Astrocyte of the cerebellum (primary cell): ENCODE measurements around the gene ANKRD52.

ENCODE experiments used
- DNase-seq: peaks from one replicate; pipeline ENCODE4 v3.0.0-alpha.2; 2011; ENCODE audit warnings: low read depth
- H3K4me3 ChIP-seq: 2 replicates; pipeline ENCODE4 v1.5.1; 2011; ENCODE audit warnings: mild to moderate bottlenecking, low read depth, low read length, moderate library complexity
- CTCF ChIP-seq: IDR thresholded peaks from 2 replicates; pipeline ENCODE4 v1.5.1; 2012; ENCODE audit warnings: low read length, low read depth, moderate library complexity, mild to moderate bottlenecking; ENCODE audit errors: missing control alignments
- in situ Hi-C: cut with HindIII; loops from 2 replicates; pipeline ENCODE4 v1.10.0; 2017; ENCODE audit warnings: low sequenced_read_pairs

Gene ANKRD52

DNA sequence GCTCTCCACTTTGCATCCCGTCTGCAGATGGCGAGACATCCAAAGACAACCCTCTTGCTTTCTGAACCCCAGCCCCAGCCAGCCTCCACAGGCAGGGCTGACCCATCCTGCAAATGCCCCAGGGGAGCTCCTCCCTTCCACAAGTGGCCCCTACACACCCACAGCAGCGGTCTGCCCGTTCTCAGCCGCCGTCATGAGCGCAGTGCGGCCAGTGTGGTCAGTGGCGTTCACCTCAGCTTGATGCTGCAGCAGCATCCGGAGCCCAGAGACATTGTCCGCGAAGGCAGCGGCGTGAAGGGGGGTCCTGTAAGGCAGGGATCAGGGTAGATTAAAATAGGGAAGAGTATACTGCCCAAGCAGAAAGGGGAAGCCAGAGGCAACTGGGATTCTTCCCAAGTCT lies 13.7 kb downstream of the ANKRD52 start:
- in situ Hi-C loops: no loop called here
- TF ChIP-seq CTCF: no peak
- H3K4me3 ChIP-seq: no peak overlapping the region

DNA sequence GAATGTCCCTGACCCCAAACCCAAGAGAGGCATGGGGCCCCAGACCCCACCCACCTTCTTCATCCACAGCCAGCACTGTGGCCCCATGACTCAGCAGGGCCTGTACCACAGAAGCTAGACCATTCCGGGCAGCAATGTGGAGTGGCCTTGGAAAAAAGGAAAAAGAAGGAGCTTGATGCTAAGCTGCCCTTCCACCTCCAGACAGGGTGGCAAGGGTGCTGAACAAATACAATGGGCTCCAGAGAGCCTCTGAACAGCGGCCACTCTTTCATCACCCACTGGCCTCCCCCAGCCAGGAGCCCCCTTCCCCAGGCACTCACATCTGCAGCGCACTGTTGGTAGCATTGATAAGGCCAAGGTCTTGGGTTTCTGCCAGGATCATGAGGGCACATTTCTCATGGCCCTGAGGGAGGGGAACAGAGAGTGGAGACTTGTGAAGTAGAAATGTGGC lies 14.4 kb downstream of the ANKRD52 start:
- in situ Hi-C loops: no loop called here
- H3K4me3 ChIP-seq: no peak overlapping the region
- TF ChIP-seq CTCF: no peak

More for the DNA sequence above, 13.7 kb downstream of the ANKRD52 start:
- no peak for DNase-seq

GRCh38 chr12:56242986-56243385 lies 15.2 kb downstream of the ANKRD52 start:
- in situ Hi-C loops: no loop called here
- TF ChIP-seq CTCF: no peak
- DNase-seq: no peak
- H3K4me3 ChIP-seq: no peak overlapping the region

More for the DNA sequence above, 14.4 kb downstream of the ANKRD52 start:
- DNase-seq: no peak

DNA sequence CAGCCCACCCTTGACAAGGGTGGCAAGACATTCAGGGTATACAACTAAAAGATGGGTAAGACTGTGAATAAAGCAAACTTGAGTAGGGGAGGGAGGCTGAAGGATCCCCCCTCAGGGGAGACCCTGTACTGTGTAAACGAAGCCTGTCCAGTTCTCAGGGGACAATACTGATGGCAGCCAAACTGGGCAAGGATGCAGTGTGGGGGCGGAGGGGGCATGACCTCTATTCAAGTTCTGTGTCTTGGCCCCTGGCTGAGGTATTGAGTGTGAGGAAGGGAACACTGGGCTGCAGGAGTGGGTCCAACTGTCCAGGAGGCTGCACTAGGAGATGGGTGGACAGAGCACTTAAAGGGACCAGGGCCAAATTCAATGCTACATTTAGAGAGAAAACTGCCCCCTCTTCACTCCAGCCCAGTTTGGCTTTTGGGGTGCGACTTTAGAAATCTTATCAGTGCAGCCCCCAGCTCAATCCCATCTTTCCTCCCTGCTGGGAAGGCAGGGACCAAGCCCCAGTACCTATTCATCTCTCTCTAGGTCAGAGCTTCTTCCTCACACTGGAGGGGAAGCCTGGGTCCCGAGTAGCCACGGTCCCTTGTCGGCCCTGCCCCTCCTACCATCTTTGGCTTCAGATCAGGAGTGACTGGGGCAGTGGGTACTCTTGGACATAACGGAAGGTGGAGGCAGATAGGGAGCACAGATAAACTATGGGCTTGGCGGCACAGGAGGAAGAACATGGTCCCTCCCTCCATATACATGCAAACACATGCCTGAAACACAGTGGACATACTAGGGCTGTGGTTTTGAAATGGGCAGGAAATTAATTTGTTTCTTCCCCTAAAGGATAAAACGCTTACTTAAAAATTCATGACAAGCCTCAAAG lies 16.5 kb downstream of the ANKRD52 start:
- no peak for TF ChIP-seq CTCF
- in situ Hi-C loops: no loop called here
- no peak for DNase-seq
- H3K4me3 ChIP-seq: no peak overlapping the region

DNA sequence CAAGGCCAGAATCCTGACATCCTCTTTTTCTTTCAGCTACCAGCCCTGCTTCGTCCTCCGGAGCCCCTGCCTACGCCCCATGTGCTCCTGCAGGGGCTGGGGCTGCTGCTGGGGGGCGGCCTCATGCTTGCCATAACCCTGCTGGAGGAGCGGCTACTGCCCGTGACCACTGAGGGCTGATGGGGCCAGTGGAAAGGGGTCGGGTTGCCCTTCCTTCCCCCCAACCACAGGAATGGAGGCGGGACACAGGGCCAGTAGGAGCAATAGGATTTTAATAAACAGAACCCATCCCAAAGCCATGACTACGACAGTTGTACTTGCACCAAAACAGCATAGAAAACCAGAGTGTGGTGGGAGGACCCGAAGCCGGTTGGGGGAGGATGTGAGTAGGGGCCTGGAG lies 20.6 kb downstream of the ANKRD52 start:
- in situ Hi-C loops: no loop called here
- DNase-seq: no peak
- no peak overlapping the region for H3K4me3 ChIP-seq
- TF ChIP-seq CTCF: no peak

DNA sequence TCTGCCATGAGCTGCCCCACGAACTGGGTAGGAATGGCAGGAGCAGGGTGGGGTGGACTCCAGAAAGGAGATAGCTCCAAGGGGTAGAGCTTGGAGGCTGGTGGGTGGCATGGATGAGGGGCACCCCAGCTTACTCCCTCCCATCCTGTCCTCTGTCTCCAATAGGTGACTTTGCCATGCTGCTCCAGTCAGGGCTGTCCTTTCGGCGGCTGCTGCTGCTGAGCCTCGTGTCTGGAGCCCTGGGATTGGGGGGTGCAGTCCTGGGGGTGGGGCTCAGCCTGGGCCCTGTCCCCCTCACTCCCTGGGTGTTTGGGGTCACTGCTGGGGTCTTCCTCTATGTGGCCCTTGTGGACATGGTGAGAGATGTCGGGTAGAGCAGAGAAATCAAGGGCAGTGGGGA lies 21.2 kb downstream of the ANKRD52 start:
- DNase-seq: no peak
- H3K4me3 ChIP-seq: no peak overlapping the region
- in situ Hi-C loops: no loop called here
- no peak for TF ChIP-seq CTCF
